GM21619 (cell line): Measurements from ENCODE around the gene JMJD8.

Experiments used
- ATAC-seq: cut with Tn5 transposase; IDR thresholded peaks from one replicate; pipeline ENCODE4 v1.9.1; 2021; ENCODE audit not compliant: unreplicated experiment

JMJD8 gene, protein sequence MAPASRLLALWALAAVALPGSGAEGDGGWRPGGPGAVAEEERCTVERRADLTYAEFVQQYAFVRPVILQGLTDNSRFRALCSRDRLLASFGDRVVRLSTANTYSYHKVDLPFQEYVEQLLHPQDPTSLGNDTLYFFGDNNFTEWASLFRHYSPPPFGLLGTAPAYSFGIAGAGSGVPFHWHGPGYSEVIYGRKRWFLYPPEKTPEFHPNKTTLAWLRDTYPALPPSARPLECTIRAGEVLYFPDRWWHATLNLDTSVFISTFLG

DNA sequence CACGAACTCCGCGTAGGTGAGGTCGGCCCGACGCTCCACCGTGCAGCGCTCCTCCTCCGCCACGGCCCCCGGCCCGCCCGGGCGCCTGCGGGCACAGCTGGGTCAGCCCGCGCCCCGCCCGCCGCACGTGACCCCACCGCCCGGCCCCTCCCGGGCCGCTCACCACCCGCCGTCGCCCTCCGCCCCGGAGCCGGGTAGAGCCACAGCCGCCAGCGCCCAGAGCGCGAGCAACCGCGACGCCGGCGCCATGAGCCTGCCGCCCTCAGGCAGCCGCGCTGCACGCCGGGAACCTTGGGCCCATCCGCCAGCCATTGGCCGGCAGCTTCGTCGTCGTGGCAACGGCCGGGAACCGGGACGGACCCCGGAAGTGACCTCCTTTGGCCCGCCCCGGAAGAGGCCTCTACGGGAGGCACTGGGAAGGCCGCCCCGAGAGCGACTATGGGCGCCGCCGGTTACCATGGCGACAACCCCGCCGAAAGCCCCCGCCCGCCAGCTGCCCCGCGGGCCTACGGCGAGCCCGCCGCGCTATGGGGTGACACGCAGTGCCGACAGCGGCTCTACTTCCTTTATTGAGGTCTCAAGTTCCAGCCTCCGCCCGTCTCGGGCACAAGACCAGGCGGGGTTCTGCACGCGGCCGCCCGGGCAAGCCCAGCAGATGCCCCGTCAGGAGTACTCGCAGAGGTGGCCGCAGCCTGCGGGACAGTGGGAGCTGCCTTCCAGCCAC lies at the start of gene JMJD8:
JMJD8 (minus strand) TSS at position 264 of the 724 bp plus-strand sequence; CDS start at position 249, 15 bp downstream.
- peak; percentile 55 for ATAC-seq

DNA sequence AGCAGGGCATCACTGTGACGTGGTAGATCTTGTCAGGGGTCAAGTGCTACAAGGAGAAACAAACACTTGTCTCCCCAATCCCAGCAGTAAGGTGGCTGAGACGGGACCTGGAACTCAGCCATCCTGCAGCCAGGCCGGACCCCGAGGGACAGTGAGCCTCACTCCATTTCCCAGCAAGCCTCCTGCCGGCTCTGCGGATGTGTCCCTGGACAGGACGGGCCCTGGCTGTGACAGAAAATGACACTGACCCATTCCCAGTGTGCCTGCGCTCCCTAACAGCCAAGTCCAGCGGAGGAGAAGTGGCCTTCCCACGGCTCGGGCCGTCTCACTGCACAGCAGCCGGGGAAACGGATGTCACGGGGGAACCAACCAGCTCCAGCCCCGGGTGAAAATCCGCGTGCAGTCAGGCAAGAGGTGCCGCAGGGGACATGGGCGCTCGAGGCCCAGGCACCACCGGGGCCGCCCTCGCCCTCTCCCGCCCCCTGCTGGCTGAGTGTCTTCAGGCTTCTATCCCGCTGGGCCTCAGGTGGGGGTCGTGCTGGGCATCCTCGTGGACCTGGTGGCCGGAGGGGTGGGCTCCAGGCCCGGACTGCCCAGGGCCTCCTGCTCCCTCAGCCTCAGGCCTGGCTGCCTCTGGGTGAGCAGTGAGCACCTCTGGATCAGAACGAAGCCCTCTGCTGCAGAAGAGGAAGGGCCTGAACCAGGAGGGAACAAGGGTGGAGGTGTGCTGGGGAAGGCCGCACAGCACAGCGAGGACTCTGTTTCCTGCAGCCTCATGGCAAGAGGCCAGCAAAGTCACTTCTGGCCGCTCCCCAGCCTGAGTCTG lies 49.5 kb upstream of the JMJD8 start:
- ATAC-seq = no peak

DNA sequence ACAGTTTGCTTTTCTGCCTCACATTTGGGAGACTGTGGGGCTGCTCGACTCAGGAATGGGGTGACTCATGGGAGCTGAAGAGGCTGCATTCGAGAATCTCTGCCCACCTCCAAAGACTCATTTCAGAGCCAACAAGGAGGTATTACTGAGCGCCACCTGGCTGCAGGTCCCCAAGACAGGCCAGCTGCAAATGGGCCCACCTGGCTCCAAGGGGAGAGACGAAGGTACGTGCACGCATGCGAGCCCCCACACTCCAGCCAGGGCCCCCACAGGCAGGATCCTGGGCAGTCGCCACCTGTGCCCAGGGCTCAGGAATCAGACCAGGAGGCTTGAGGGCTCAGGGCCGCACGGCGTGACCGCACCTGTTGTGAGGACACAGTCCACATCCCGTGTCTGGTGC lies 48.8 kb upstream of the JMJD8 start:
- ATAC-seq = no peak

DNA sequence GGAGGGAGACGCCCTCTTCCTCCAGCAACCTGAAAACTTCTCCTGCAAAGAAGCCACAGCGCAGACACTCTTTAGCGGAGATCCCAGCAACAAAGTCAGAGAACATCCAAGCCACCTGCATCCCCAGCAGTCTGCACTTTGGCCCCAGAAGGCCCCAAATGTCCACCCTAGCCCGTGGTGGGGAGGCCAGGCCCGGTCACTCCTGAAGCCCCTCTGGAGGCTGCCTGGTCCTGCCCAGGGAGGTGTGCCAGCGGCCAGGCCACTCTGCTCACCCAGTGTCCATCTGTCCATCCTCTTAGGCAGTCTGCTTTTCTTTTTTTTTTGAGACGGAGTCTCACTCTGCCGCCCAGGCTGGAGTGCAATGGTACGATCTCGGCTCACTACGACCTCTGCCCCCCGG lies 48.2 kb upstream of the JMJD8 start:
- ATAC-seq = no peak

DNA sequence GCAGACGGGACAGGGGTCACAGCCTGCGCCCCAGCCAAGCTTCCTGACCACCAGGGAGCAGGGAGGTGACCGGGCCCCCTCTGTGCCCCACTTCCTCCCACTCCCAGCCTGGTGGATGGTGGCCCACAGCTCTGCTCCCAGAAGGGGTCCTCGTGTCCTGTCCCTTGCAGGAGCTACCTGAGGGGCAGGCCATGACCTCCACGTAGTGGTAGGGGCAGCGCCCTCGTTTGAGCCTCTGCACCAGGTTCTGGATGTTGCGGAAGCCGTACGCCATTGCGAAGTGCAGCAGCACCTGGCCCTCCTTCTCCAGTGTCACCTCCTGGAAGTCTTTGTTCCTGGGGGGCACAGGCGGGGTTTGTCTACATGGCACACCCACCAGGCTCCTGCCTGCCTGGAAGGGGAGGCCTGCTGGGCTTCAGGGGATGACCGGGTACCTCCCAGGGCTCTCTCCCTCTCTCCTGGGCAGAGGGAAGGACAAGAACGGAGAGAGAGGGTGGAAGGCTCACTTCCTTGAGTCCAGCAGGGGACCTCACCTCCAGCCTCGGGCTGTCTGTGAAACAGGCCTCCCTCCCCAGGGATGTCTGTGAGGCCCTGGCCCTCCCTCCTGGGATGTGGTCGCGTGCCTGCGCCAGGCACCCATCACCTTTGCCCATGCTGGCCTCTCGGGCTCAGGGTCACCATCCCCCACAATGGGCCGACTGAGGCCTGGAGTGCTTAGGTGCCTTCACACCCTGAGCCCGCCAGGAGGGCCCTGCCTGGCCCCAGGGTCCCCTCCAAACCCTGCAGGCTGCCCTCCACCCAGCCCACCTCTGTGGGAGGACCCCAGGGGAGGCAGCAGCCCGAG lies 46.8 kb upstream of the JMJD8 start:
- ATAC-seq = no peak

DNA sequence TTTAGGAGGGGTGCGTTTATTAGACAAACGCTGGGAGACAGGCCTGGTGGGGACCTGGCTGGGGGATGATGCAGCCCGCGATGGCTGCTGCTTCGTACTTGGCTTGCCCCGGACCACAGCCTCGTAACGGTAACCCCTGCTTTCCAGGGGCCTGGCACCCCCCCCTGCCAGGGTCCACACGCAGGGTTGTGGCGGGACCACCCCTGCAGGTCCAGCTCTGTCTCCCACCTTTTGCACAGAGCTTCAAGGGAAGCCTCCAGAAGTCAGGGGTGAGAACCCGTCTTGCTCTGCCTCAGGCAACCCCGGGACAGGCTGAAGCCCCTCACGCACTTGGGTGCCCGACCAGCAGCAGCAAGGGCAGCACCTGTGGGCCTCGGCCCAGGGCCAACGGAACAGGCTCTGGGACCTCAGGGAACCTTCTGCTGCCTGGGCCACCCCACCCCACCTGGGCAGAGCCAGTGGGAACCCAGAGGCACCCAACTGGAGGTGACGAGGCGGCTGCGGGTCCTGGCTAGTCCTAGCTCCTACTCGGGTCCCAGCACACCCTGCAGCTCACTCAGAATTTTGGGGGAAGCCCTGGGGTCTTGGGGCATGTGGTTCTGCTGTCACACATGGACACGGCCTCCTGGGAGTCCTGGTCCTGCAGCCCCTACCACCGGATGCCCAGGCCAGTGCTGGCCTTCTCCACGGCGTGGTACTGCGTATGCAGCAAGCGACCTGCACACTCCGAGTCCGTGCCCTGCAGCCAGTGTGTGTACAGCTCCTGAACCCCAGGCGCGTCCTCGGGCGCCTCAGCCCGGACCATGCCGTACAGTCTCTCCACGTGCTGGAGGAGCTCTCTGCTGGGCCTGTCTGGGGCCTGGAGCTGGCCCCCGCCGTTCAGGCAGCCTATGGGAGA lies 45.9 kb upstream of the JMJD8 start:
- no peak for ATAC-seq

DNA sequence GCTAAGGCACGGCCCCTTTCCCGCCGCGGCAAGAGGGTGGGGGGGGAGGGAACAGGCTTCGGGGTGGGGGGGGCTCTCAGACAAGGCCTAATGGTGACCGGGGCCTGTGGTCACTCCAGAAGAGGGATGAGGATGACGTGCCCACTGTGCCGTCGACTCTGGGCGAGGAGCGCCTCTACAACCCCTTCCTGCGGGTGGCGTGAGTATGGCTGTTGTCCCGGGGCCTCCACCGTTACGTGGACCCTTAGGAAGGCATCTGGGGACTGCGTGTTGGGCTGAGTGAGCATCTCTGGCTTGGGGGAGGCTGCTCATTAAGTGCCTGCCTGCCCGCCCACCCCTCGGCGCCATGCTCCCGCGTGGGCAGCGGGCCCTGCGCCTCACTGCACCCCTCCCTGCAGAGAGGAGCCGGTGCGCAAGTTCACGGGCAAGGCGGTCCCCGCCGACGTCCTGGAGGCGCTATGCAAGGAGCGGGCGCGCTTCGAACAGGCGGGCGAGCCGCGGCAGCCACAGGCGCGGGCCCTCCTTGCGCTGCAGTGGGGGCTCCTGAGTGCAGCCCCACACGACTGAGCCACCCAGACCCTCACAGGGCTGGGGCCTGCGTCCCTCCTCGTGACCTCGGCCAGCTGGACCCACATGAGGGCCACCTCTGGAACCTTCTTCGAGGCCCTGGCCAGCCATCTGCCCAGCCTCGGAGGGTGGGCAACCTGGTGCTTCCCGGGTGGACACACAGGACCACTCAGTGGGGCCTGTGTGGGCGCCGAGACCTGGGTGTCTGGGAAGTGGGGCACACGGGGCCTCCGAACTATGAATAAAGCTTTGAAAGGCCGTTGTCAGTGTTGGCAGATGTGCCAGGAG lies 45.0 kb upstream of the JMJD8 start:
- ATAC-seq = no peak

DNA sequence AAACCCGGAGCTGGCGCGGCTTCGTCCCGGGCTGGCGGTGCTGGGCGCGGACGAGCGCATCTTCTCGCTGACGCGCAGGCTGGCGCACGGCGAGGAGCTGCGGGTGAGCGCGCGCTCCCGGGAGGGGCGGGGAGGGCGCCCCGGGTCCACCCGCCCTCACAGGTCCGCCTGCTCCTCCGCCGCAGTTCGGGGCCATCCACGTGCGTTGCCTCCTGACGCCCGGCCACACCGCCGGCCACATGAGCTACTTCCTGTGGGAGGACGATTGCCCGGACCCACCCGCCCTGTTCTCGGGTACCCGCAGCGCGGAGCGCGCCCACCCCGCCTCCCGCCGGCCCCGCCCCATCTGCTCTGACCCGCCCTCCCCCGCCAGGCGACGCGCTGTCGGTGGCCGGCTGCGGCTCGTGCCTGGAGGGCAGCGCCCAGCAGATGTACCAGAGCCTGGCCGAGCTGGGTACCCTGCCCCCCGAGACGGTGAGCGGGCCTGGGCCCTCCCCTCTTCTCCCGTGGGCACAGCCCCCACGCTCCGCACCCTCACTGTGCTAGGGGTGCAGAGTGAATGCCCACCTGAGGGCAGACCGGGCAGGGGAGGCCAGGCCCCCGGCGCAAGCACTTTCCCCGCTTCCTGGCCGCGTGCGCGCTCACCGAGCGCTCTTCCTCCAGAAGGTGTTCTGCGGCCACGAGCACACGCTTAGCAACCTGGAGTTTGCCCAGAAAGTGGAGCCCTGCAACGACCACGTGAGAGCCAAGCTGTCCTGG lies 44.2 kb upstream of the JMJD8 start:
- ATAC-seq = peak; percentile 33

DNA sequence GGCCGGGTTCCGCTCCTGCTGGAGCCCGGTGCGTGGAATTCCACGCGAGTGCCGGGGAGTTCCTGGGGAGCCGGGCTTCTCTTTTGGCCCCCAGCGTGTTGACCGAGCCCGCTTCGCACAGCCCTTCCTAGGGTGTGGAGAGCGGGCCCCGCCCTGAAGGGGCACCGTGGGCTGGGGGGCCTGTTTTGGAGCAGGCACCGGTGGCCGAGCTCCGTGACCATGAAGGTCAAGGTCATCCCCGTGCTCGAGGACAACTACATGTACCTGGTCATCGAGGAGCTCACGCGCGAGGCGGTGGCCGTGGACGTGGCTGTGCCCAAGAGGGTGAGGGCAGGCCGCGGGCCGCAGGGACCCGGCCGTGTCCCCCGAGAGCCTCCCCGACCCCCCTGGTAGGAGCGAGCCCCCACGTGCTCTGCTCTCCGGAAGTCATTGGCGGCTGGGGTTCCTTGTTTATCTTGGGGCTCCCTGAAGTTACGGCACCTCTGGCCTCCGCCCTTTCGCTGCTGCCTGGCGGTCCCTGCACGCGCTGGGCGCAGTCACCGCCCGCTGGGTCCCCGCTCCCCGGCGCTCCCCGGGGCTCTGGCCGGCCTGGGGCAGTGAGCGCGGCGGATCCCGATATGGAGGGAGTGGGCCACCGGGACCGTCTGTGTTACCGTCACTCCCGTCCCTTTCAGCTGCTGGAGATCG lies 43.3 kb upstream of the JMJD8 start:
- peak; percentile 11 for ATAC-seq

DNA sequence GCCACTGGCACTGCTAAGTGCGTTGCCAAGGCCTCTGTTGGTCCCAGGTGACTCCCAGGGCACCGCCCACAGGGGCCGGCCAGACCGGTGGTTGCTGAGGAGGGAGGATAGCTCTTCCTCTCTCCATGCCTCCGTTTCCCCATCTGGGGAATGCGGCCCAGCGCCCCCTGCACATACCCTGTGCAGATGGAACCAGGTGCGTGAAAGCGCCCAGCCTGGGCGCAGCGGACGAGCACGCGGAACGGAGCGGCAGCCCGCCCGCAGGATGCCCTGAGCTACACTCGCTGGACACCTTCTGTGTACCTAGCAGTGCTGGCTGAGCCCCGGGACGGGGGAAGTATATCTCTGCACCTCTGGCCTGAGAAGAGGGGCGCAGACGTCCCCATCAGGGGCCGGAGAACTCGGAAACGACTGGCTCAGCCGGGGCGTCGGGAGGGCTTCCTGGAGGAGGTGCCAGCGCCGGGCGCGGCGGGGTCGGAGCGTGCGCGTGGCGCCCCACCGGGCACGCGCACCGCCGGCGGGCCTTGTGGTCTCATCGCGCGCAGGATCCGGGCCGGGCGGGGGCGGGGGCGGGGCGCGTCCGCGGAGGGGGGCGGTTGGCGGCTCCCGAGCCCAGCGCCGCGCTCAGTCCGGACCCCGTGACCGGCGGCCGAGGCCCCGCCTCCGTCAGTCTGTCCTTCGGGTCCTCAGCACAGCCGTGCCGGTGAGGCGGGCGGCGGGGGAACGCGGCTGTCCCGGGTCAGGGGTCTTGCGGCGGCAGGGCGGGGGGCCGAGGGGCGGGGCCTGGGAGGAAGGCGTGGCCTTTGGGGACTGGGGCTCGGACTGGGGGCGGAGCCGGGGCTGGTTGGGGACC lies 42.5 kb upstream of the JMJD8 start, which contains the start of the genes CCDC78 and HAGHL:
CCDC78 (minus strand) TSS at position 6 of the 853 bp plus-strand sequence. CDS start 76 bp downstream, outside the sequence.
HAGHL (plus strand) TSS at position 669 of the 853 bp plus-strand sequence. CDS start 404 bp downstream, outside the sequence.
- ATAC-seq = peak; percentile 14

DNA sequence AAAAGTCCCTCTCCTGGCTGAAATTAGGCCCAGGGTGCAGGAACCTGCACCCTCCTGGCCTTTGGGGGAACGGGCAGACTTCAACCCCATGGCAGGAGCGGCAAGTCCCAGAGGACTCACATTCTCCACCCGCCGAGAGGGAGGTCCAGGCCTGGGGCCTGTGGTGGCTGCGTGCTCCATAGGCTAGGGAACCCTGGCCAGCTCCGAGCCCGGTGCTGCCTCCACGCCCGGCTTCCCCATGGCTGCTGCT lies 42.0 kb upstream of the JMJD8 start:
- ATAC-seq = no peak

DNA sequence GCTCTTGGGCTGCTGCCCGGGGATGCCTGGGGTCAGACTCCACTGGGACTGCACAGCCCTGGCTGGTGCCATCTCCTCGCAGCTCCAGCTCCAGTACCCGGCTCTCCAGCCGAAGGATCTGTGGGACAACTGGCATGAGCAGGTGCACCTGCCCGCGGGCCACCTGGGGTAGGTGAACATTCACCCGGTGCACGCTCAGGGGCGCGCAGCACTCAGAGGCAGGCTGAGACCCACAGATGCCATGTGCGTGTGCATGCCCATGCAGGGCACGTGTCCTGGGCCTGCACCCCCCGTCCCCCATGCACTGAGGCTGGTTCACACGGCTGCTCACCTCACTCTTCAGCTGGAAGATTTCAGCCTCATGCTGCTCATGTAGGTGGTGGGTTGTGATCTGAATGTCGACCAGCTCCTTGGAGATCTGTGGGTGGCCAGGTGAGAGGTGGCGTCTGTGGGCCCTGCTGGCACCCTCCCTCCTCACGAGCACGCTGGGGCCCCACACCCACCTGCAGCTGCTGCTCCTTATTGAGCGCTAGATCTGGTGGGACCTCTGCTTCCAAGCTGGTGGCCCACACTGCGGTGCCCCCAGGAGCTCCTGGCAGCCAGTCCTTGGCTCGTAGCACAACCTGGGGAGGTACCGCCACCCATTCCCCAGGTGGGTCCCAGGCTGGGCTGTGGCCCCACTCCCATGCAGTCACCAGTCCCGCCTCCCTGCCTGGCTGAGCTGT lies 41.5 kb upstream of the JMJD8 start:
- no peak for ATAC-seq

DNA sequence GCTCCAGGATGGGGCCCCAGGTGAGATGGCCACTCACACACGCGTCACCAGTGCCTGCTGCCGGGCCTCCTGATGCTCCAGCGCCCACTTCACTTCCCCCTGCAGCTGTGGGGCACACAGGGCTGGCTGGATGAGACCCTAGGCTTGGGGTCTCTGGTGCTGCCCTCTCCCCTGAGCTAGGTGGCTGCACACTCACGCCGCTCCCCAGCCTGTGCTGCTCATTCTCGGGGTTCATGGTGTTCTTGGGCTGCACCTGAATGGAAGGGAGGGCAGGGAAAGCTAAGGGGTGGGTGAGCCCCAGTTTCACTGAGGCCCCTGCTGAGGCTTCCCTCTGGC lies 40.9 kb upstream of the JMJD8 start:
- ATAC-seq = no peak

DNA sequence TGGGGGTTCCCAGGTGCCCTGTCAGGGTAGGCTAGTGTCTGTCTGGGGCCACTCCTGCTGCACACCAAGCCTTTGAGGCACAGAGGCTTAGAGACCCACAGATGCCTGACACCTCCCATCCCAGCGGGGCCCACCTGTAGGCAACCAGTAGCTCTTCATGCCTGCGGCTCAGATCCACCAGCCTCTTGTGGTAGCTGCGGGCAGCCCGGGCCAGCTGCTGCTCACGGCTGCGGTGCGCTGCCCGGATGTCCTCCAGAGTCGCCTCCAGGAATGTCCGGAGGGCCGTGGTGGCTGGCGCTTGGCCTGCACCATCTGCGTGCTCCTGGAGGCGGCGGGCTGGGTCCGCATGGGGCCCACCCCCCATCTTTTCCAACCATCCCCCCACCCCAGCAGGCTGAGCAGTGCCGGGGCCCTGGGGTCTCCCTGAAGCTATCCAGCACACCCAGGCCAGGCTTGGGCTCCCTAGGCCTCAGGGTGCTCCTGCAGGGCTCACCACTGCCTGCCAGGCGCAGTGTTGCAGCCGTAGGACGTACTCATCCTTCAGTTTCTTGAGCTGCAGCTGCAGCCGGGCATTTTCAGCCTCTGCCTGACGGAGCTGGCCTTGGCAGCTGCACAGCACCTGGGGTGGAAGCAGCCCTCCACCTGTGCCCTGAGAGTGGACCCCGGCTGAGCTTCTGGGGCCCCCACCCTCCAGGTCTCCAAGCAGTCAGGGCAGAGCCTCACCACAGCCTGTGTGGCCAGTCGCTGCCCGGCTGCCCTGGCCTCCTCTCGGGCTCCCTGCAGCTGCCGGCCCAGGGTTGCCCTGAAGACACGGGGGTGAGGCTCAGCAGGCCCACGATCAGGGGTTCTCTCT lies 40.3 kb upstream of the JMJD8 start:
- no peak for ATAC-seq

DNA sequence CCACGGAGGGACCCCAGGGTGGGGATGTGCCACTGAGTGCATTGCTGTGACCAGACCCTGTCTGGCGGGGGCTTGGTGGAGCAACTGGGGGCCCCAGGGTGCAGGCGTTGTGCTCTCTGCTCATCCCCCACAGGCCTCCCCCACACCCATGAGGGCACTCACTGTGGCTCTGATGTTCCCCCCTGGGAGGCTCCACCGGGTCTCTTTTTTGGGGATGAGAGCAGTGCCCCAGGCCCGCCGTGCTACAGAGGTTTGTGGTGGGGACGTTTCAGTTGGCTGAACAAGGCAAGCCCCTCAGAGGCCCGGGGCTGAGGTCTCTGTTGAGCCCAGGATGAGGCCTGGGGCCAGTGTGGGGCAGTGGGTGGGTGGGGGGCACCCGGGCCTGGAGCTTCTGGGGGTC lies 39.6 kb upstream of the JMJD8 start:
- no peak for ATAC-seq
